ENCODE results near the gene CDH23.

DNA sequence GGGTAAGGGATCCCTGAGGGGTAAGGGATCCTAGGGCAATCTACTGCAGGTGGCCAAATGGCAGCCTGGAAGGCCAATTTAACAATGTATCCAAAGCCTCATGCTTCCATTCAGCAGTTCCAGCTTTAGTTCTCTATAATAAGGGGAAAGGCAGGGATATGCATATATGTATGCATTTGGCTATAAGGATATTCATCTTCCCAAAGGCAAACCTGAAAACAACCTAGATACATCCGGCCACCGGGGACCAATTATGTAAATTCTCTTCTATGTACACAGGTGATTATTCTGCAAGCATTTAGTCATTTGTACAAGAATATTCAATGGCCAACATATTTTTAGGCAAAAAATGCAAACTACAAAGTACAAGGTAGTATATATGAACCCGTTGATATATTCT lies 427.6 kb downstream of the CDH23 start:
- TF ChIP-seq, protein P1, sequence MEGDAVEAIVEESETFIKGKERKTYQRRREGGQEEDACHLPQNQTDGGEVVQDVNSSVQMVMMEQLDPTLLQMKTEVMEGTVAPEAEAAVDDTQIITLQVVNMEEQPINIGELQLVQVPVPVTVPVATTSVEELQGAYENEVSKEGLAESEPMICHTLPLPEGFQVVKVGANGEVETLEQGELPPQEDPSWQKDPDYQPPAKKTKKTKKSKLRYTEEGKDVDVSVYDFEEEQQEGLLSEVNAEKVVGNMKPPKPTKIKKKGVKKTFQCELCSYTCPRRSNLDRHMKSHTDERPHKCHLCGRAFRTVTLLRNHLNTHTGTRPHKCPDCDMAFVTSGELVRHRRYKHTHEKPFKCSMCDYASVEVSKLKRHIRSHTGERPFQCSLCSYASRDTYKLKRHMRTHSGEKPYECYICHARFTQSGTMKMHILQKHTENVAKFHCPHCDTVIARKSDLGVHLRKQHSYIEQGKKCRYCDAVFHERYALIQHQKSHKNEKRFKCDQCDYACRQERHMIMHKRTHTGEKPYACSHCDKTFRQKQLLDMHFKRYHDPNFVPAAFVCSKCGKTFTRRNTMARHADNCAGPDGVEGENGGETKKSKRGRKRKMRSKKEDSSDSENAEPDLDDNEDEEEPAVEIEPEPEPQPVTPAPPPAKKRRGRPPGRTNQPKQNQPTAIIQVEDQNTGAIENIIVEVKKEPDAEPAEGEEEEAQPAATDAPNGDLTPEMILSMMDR (IDR thresholded peaks at IDR 0.05): no peak
- no peak for TF ChIP-seq POLR2A (IDR thresholded peaks at IDR 0.05)
